HG03432 (cell line): ENCODE data around the gene CHRDL2.
A peak's percentile ranks its signal among the peaks of the same experiment; 100 is the strongest.

Source experiments
- ATAC-seq: cut with Tn5 transposase; IDR thresholded peaks from one replicate; pipeline ENCODE4 v1.9.1; 2021; ENCODE audit warnings: mild to moderate bottlenecking, moderate library complexity; ENCODE audit not compliant: unreplicated experiment

CHRDL2 gene

GRCh38 chr11:74749127-74749964, 18.1 kb upstream of the CHRDL2 start:
- peak; percentile 63 for ATAC-seq

DNA sequence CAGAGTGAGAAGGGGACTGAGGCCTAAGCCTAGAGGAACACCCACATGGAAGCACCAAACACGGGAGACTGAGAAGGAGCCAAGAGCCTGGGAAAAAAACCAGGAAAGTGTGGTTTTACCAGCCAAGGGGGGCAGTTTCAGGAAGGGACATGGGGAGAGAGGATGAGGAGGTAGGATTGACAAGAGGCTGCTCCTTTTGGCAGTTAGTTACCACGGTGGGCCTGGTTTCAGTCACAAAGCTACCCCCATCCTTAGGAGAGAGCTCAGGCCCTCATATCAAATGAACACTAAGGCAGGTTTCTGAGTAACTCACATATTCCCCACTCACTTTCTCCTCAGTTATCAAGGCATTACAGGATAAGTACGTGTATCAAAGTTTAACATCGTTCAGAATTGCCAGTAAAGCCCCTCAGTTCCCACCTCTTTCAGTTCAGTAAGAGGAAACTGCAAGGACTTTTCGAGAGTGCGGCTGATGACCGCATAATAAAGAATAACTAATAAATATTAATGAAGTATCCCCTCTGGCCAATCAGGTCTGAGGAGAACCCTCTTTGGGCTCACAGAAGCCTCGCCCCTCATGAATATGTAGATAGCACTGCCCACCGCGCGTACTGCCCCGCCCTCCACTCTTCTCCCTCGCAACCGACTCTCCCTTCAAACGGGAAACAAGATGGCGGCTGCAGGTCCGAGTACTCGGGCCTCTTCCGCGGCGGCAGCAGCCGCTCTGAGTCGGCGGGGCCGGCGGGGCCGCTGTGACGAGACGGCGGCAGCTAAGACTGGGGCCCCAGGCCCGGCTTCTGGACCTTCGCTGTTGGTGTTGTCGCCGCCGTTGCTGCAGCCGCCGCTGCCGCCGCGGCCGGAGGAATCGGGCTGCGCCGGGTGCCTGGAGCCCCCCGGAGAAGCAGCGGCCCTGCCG, 17.2 kb upstream of the CHRDL2 start, which contains the start of gene RNF169:
Gene RNF169, plus strand, starts transcription at position 639 of the 916 bp plus-strand sequence. Its CDS starts 32 bp downstream, at position 671.
- peak; percentile 97 for ATAC-seq

DNA sequence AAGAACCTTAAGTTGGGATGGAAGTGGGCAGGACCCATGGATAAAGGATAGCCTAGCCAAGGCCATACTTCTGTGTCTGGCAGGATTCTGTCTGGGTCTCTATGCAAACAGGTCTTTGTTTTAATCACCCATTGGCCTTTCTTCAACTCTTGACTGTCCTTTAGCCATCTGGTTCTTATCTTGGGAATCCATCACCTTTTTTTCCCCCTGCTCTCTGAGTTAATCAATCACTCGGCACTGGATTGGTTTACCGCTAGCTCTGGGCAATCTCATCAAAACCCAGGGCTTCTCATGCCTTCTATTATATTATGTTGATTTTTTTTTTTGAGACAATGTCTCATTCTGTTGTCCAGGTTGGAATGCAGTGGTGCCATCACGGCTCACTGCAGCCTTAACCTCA, 15.6 kb upstream of the CHRDL2 start:
- ATAC-seq = no peak

- no peak for ATAC-seq
Measured at GRCh38 chr11:74744277-74744676, 13.1 kb upstream of the CHRDL2 start.

- ATAC-seq = no peak
Measured at GRCh38 chr11:74743640-74744039, 12.4 kb upstream of the CHRDL2 start.

GRCh38 chr11:74742070-74742469, 10.8 kb upstream of the CHRDL2 start:
- ATAC-seq = no peak

GRCh38 chr11:74739546-74740270, 8.5 kb upstream of the CHRDL2 start:
- no peak for ATAC-seq

GRCh38 chr11:74736031-74736430, 4.8 kb upstream of the CHRDL2 start:
- ATAC-seq = no peak

DNA sequence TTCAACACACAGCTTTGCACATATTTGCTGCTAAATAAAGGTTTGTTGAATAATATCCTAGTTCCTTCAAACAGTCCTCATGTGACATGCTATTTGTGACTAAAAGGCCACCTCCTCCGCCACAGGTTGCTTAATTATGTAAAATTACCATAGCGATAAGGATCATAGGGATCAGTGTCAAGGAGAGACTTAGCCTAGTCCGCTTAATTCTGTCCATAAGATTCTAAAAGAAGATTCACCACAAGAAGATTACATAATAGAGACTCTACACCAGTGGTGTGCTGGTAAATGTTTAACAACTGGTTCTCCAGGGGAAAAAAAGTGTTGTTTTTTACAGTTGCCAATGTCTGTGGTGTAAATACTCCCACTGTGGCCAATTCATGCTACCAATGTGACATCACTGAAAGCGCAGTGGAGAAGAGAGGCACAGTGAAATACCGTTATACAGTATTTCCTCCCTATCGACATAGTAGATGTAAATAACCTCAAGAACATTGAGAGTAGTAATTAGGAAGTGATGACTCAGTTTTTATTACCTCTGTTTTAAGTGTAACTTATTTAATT, 4.2 kb upstream of the CHRDL2 start:
- no peak for ATAC-seq

DNA sequence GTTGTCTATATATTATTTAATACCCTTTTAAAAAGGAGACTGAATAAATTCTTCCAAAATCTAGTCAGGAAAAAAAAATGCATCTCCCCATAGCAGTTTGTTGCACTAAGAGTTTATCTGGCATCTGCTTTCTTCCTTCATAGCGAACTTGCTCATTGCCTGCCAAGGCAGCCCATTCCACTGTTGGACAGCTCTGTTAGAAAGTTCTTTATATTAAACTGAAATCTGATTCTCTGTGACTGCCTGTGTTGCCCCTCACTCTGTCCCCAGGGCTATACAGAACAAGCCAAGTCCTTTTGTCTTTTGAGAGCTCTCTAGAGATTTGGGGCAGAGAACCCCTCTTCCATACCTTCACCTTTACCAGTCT, 3.3 kb upstream of the CHRDL2 start:
- no peak for ATAC-seq

GRCh38 chr11:74730571-74731260, 510 bp downstream of the CHRDL2 start:
- ATAC-seq = no peak

GRCh38 chr11:74729397-74729796, 1.8 kb downstream of the CHRDL2 start:
- no peak for ATAC-seq

- ATAC-seq = peak; percentile 74
Measured at GRCh38 chr11:74726547-74727182, 4.6 kb downstream of the CHRDL2 start.

DNA sequence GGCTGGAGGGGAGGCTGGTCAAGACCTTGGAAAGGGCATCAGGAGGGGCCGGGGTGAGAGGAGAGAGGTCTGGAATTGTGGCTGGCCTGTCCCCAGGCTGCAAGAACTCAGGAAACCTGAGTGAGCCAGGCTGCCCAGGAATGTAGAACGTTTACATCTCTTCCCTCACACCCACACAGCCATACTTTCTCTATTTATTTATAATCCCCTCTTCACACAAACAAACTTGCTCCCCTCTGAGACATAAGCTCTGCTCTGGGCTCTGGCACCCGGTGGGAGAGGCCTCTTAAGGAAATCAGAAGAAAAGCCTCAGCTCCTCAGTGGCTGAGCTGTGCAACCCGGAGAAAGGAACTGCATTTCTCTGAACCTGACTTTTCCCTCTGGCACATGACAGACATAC, 5.5 kb downstream of the CHRDL2 start:
- no peak for ATAC-seq

- ATAC-seq = no peak
Measured at GRCh38 chr11:74723511-74723910, 7.7 kb downstream of the CHRDL2 start.

DNA sequence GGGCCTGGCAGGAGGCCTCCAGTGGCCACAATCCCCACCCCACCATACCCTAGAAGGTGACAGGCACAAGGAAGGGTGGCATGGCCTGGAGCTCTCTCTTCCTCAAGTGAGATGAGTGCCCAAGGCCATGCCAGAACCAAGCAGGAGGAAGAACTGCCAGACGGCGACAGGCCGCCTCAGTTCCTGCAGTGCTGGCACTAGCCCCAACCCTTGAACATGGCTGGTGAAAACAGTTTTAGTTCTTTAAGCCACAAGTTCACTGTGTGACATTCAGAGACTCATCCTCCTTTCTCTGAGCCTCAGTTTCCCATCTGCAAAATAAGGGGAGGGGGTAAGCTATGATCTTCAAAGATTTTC, 9.8 kb downstream of the CHRDL2 start:
- no peak for ATAC-seq

DNA sequence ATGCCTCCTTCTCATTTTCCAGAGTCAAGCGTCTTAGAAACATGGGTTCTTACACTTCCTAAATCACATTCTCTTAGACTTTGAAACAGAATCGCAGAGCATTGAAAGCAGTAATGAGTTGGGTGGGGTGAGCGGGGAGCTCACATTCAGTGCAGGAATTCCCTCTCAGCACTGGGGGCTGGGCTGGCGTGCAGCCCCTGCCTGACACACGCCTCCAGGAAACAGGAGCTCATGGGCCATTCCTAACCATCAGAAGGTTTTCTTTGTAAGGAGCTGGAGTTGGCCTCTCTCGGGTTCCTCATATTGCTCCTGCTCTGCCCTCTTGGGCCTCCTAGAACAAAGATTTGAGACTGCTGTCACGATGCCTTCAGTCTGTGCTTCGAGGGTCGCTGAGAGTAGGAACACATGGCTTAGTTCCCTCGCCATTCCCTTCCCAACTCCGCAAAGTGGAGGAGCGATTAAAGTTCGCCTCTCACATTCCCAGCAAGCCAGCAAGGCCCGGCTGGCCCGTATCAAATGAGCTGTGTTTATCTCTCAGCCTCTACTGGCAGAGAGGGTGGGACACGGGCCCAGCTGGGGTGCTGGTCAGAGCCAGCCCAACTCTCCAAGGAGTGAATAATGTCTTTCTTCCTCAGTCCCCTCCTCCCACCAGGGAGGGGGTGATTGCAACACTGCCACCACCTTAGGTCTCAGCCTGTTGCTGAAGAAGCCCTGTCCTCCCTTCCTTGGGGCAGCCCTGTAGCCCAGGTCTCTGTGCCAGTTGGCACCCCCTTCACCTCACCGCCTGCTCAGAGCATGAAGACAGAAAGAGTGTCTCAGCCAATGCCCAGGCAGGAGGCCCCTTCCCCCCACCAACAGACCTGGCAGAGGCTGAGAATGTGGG, 10.4 kb downstream of the CHRDL2 start:
- no peak for ATAC-seq

GRCh38 chr11:74719011-74719410, 12.2 kb downstream of the CHRDL2 start:
- ATAC-seq = no peak
